Liver (tissue), 9 donors: ENCODE results near the gene TPX2. TPM values are rescaled to one million over a fixed set of nuclear protein-coding genes. Genes with fewer than 3 reads are reported as not detected.

Experiments
- DNase-seq: peaks from one replicate; pipeline ENCODE4 v3.0.0-alpha.2; 2017; ENCODE audit warnings: low spot score
- H3K27ac ChIP-seq, 2 donors: one replicate each; pipeline ENCODE4 v1.7.0; 2013; ENCODE audit warnings: inconsistent platforms in 2 of 2, low read length in 2 of 2, control low read depth in 1 of 2, low read depth in 1 of 2, mild to moderate bottlenecking in 1 of 2
- H3K27me3 ChIP-seq, 4 donors: one replicate each; pipeline versions ENCODE4 v1.6.1 to v1.7.0; 2013; ENCODE audit warnings: low read length in 3 of 4, inconsistent platforms in 1 of 4, mild to moderate bottlenecking in 1 of 4, moderate library complexity in 1 of 4; ENCODE audit not compliant: control insufficient read depth in 4 of 4, insufficient read depth in 4 of 4
- H3K36me3 ChIP-seq, 4 donors: one replicate each; pipeline versions ENCODE4 v1.6.1 to v1.7.0; 2013; ENCODE audit warnings: low read length in 3 of 4, mild to moderate bottlenecking in 3 of 4, low read depth in 1 of 4, moderate library complexity in 1 of 4; ENCODE audit not compliant: control insufficient read depth in 4 of 4, insufficient read depth in 3 of 4
- H3K4me1 ChIP-seq, 4 donors: one replicate each; pipeline versions ENCODE4 v1.6.1 to v1.7.0; 2013; ENCODE audit warnings: low read length in 3 of 4, mild to moderate bottlenecking in 3 of 4, moderate library complexity in 1 of 4; ENCODE audit not compliant: control insufficient read depth in 4 of 4, insufficient read depth in 4 of 4
- H3K4me3 ChIP-seq, 3 donors: one replicate each; pipeline versions ENCODE4 v1.6.1 to v1.7.0; 2013; ENCODE audit warnings: low read length in 3 of 3, control low read depth in 1 of 3, low read depth in 1 of 3, mild to moderate bottlenecking in 1 of 3
- H3K9ac ChIP-seq, 2 donors: one replicate each; pipeline ENCODE4 v1.7.0; 2013; ENCODE audit warnings: low read length in 2 of 2, mild to moderate bottlenecking in 2 of 2, moderate library complexity in 2 of 2, control low read depth in 1 of 2, low read depth in 1 of 2
- H3K9me3 ChIP-seq, 4 donors: one replicate each; pipeline versions ENCODE4 v1.6.1 to v1.7.0; 2013; ENCODE audit warnings: low read length in 3 of 4; ENCODE audit not compliant: control insufficient read depth in 4 of 4
- EGR1 ChIP-seq, 2 donors: IDR thresholded peaks; 2 replicates each; pipeline ENCODE4 v1.6.1; 2016 to 2018; ENCODE audit warnings: antibody characterized with exemption in 2 of 2, low read depth in 2 of 2
- FOXA1 ChIP-seq: IDR thresholded peaks from 2 replicates; pipeline ENCODE4 v1.6.1; 2016; ENCODE audit warnings: antibody characterized with exemption
- GABPA ChIP-seq, 2 donors: IDR thresholded peaks in 1 of 2; conservative IDR thresholded peaks in 1 of 2; 2 replicates each; pipeline ENCODE4 v1.6.1; 2016; ENCODE audit warnings: antibody characterized with exemption in 2 of 2, mild to moderate bottlenecking in 1 of 2, moderate library complexity in 1 of 2
- HNF4G ChIP-seq: IDR thresholded peaks from 2 replicates; pipeline ENCODE4 v1.6.1; 2016; ENCODE audit warnings: antibody characterized with exemption
- NR2F2 ChIP-seq: IDR thresholded peaks from 2 replicates; pipeline ENCODE4 v1.6.1; 2016; ENCODE audit warnings: antibody characterized with exemption
- RXRA ChIP-seq, 2 donors: IDR thresholded peaks; 2 replicates each; pipeline ENCODE4 v1.6.1; 2017 to 2018; ENCODE audit warnings: antibody characterized with exemption in 2 of 2, mild to moderate bottlenecking in 1 of 2
- TAF1 ChIP-seq: conservative IDR thresholded peaks from 2 replicates; pipeline ENCODE4 v1.6.1; 2016; ENCODE audit warnings: antibody characterized with exemption, mild to moderate bottlenecking
- YY1 ChIP-seq: IDR thresholded peaks from 2 replicates; pipeline ENCODE4 v1.6.1; 2016; ENCODE audit warnings: antibody characterized with exemption, mild to moderate bottlenecking
- WGBS: extraction: QIAGEN DNeasy Blood & Tissue Kit; methylation state at CpG from one replicate; pipeline ENCODE4 v1.1.7; 2013; 5-methylcytosine and 5-hydroxymethylcytosine counted together
- polyA plus RNA-seq, 2 donors: library from polyadenylated mRNA; stranded (reverse) in 1 of 2; unstranded in 1 of 2; fragments of 200-250 nt in 1 of 2; fragments of >200 nt in 1 of 2; fragmentation: Nextera tagmentation in 1 of 2; extraction: Ambion mirVana in 1 of 2; gene quantifications; one replicate each; pipeline versions ENCODE4 v1.2.1 to v1.2.3, GENCODE V29; 2013 to 2015
- total RNA-seq, 2 donors: library from RNA; depleted of rRNA; stranded (reverse); fragments of >200 nt; gene quantifications; one replicate each; pipeline ENCODE4 v1.2.3, GENCODE V29; 2014
- TF ChIP-seq, protein P1 (sequence below): IDR thresholded peaks from 2 replicates; pipeline ENCODE4 v1.6.1; 2016; ENCODE audit warnings: antibody characterized with exemption, mild to moderate bottlenecking
- TF ChIP-seq, protein P2 (sequence below): IDR thresholded peaks from 2 replicates; pipeline ENCODE4 v1.6.1; 2016; ENCODE audit warnings: antibody characterized with exemption
- TF ChIP-seq, protein P3 (sequence below): IDR thresholded peaks from 2 replicates; pipeline ENCODE4 v1.6.1; 2016; ENCODE audit warnings: antibody characterized with exemption
- TF ChIP-seq, protein P4 (sequence below): IDR thresholded peaks from 2 replicates; pipeline ENCODE4 v1.6.1; 2016; ENCODE audit warnings: antibody characterized with exemption
- donor health status: healthy.
- donor health status: healthy.
- donor health status: healthy.
- donor health status: healthy.
- donor health status: healthy.

Gene TPX2
- total and polyA plus RNA-seq, 4 donors = 1.1 to 40.8 (median 2.4) TPM

DNA sequence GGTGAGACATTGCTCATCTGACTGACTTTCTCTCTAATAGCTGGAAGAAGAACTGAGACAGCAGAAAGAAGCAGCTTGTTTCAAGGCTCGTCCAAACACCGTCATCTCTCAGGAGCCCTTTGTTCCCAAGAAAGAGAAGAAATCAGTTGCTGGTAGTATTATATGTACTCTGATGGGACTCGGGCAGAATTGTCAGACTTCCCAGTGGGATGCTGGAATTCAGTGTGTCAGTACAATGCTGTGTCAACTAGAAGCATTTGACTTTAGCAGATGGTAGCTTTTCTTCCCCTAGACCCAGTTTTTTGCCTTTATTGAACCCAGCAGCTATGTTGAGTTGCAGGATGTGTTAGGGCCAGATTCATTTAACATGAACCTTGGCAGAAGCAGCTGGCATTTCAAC is 58.3 kb downstream of the TPX2 start:
- Histone ChIP-seq H3K4me1 (no peaks in the 10 kb centered on the region), H3K9me3 (no peaks in the 10 kb centered on the region), H3K4me3 (no peak overlapping the region), H3K9ac (no peak overlapping the region), H3K27ac (no peak overlapping the region), H3K27me3 (no peaks in the 10 kb centered on the region), H3K36me3 (peaks cover 0 to 4% (median 1%) of the 10 kb centered on the region in 4 donors)
- TF ChIP-seq, protein P1, sequence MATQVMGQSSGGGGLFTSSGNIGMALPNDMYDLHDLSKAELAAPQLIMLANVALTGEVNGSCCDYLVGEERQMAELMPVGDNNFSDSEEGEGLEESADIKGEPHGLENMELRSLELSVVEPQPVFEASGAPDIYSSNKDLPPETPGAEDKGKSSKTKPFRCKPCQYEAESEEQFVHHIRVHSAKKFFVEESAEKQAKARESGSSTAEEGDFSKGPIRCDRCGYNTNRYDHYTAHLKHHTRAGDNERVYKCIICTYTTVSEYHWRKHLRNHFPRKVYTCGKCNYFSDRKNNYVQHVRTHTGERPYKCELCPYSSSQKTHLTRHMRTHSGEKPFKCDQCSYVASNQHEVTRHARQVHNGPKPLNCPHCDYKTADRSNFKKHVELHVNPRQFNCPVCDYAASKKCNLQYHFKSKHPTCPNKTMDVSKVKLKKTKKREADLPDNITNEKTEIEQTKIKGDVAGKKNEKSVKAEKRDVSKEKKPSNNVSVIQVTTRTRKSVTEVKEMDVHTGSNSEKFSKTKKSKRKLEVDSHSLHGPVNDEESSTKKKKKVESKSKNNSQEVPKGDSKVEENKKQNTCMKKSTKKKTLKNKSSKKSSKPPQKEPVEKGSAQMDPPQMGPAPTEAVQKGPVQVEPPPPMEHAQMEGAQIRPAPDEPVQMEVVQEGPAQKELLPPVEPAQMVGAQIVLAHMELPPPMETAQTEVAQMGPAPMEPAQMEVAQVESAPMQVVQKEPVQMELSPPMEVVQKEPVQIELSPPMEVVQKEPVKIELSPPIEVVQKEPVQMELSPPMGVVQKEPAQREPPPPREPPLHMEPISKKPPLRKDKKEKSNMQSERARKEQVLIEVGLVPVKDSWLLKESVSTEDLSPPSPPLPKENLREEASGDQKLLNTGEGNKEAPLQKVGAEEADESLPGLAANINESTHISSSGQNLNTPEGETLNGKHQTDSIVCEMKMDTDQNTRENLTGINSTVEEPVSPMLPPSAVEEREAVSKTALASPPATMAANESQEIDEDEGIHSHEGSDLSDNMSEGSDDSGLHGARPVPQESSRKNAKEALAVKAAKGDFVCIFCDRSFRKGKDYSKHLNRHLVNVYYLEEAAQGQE = no peak
- TF ChIP-seq TAF1 (no peak), YY1 (no peak), RXRA (IDR thresholded peaks at IDR 0.05) (no peak)
- WGBS = 95% methylated on average over 3 of the region's 3 CpGs
- DNase-seq = no peak

DNA sequence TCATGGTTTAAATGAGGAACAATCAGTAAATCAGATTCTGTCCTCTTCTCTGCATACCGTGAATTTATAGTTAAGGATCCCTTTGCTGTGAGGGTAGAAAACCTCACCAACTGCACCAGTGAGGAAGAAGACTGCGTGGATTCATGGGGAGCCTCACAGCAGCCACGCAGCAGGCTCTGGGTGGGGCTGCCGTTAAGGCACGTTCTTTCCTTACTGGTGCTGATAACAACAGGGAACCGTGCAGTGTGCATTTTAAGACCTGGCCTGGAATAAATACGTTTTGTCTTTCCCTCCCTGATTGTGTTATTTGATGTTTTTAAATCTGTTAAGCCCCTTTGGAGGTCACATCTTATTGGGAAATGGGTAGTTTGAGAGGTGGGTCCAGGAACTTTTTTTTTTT is 62.4 kb downstream of the TPX2 start:
- Histone ChIP-seq H3K9me3 (no peaks in the 10 kb centered on the region), H3K4me3 (no peak overlapping the region), H3K36me3 (peaks cover 0 to 3% (median 0%) of the 10 kb centered on the region in 4 donors), H3K4me1 (no peaks in the 10 kb centered on the region), H3K9ac (no peak overlapping the region), H3K27ac (no peak overlapping the region), H3K27me3 (no peaks in the 10 kb centered on the region)
- 89% methylated on average over 7 of the region's 7 CpGs for WGBS
- no peak for DNase-seq
- TF ChIP-seq, protein P2, sequence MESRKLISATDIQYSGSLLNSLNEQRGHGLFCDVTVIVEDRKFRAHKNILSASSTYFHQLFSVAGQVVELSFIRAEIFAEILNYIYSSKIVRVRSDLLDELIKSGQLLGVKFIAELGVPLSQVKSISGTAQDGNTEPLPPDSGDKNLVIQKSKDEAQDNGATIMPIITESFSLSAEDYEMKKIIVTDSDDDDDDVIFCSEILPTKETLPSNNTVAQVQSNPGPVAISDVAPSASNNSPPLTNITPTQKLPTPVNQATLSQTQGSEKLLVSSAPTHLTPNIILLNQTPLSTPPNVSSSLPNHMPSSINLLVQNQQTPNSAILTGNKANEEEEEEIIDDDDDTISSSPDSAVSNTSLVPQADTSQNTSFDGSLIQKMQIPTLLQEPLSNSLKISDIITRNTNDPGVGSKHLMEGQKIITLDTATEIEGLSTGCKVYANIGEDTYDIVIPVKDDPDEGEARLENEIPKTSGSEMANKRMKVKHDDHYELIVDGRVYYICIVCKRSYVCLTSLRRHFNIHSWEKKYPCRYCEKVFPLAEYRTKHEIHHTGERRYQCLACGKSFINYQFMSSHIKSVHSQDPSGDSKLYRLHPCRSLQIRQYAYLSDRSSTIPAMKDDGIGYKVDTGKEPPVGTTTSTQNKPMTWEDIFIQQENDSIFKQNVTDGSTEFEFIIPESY = no peak
- TF ChIP-seq NR2F2 (no peak), GABPA (IDR thresholded peaks at IDR 0.05 in 1 of 2, conservative IDR thresholded peaks at IDR 0.05 in 1 of 2) (no peak), RXRA (IDR thresholded peaks at IDR 0.05) (no peak), YY1 (no peak), FOXA1 (no peak), EGR1 (IDR thresholded peaks at IDR 0.05; ENCODE audit: low read depth in 2 of 2) (no peak), TAF1 (no peak), HNF4G (no peak)
- TF ChIP-seq, protein P3, sequence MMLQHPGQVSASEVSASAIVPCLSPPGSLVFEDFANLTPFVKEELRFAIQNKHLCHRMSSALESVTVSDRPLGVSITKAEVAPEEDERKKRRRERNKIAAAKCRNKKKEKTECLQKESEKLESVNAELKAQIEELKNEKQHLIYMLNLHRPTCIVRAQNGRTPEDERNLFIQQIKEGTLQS = no peak
- TF ChIP-seq, protein P4, sequence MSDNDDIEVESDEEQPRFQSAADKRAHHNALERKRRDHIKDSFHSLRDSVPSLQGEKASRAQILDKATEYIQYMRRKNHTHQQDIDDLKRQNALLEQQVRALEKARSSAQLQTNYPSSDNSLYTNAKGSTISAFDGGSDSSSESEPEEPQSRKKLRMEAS = no peak
